Measurements from ENCODE around the gene PRKG2.

DNA sequence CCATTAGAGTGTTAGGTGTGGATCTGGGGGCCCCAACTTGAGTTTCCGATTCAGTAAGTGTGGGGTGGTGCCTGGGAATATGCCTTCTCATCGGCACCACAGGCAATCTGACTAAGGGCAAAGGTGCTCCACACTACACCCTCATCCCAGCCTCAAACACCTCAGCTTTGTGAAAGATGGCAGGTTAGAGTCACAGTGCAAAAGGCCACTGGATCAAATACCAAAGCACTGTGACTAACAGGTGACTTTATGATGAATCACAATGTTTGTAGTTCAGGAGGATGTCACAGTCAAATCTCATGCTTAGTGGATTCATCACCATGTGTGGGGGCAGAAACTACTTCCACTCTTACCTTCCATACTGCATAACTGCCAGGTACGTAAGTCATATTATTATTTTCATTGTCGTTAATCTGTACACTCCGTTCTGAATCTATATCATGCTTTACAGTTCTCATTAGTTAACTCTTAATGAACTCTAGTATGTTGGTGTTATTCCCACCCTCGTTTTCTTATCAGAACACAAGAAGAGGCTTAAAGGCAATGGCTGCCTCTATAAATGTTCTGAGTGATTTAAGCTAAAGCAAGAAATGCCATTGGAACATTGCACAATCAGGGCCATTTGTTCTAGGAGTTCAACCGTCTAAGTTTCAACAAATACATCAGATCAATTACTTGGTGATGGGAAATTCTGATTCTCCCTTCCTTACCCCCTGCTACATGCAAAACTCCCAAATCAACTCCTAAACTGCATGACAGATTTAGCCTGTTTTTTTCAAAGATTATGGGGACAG, 50.2 kb downstream of the PRKG2 start:
- no peak for TF ChIP-seq RAD21 (IDR thresholded peaks at IDR 0.05)
- TF ChIP-seq, protein P1, sequence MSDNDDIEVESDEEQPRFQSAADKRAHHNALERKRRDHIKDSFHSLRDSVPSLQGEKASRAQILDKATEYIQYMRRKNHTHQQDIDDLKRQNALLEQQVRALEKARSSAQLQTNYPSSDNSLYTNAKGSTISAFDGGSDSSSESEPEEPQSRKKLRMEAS (IDR thresholded peaks at IDR 0.05), result no peak
- TF ChIP-seq, protein P2, sequence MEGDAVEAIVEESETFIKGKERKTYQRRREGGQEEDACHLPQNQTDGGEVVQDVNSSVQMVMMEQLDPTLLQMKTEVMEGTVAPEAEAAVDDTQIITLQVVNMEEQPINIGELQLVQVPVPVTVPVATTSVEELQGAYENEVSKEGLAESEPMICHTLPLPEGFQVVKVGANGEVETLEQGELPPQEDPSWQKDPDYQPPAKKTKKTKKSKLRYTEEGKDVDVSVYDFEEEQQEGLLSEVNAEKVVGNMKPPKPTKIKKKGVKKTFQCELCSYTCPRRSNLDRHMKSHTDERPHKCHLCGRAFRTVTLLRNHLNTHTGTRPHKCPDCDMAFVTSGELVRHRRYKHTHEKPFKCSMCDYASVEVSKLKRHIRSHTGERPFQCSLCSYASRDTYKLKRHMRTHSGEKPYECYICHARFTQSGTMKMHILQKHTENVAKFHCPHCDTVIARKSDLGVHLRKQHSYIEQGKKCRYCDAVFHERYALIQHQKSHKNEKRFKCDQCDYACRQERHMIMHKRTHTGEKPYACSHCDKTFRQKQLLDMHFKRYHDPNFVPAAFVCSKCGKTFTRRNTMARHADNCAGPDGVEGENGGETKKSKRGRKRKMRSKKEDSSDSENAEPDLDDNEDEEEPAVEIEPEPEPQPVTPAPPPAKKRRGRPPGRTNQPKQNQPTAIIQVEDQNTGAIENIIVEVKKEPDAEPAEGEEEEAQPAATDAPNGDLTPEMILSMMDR (IDR thresholded peaks at IDR 0.05; ENCODE audit: low read depth, low read length, missing input control), result no peak
- TF ChIP-seq FOXA1 (IDR thresholded peaks at IDR 0.05), result no peak
- no peak for TF ChIP-seq TAF1 (conservative IDR thresholded peaks at IDR 0.05)
- TF ChIP-seq GABPA (IDR thresholded peaks at IDR 0.05 in 1 of 2, conservative IDR thresholded peaks at IDR 0.05 in 1 of 2), result no peak
- TF ChIP-seq EGR1 (IDR thresholded peaks at IDR 0.05; ENCODE audit: low read depth in 2 of 2), result no peak
- TF ChIP-seq, protein P3, sequence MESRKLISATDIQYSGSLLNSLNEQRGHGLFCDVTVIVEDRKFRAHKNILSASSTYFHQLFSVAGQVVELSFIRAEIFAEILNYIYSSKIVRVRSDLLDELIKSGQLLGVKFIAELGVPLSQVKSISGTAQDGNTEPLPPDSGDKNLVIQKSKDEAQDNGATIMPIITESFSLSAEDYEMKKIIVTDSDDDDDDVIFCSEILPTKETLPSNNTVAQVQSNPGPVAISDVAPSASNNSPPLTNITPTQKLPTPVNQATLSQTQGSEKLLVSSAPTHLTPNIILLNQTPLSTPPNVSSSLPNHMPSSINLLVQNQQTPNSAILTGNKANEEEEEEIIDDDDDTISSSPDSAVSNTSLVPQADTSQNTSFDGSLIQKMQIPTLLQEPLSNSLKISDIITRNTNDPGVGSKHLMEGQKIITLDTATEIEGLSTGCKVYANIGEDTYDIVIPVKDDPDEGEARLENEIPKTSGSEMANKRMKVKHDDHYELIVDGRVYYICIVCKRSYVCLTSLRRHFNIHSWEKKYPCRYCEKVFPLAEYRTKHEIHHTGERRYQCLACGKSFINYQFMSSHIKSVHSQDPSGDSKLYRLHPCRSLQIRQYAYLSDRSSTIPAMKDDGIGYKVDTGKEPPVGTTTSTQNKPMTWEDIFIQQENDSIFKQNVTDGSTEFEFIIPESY (IDR thresholded peaks at IDR 0.05), result no peak
- TF ChIP-seq, protein P4, sequence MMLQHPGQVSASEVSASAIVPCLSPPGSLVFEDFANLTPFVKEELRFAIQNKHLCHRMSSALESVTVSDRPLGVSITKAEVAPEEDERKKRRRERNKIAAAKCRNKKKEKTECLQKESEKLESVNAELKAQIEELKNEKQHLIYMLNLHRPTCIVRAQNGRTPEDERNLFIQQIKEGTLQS (IDR thresholded peaks at IDR 0.05), result no peak
- TF ChIP-seq YY1 (IDR thresholded peaks at IDR 0.05), result no peak
- no peak for TF ChIP-seq SP1 (IDR thresholded peaks at IDR 0.05)
- no peak for TF ChIP-seq NR2F2 (IDR thresholded peaks at IDR 0.05)
- TF ChIP-seq, protein P5, sequence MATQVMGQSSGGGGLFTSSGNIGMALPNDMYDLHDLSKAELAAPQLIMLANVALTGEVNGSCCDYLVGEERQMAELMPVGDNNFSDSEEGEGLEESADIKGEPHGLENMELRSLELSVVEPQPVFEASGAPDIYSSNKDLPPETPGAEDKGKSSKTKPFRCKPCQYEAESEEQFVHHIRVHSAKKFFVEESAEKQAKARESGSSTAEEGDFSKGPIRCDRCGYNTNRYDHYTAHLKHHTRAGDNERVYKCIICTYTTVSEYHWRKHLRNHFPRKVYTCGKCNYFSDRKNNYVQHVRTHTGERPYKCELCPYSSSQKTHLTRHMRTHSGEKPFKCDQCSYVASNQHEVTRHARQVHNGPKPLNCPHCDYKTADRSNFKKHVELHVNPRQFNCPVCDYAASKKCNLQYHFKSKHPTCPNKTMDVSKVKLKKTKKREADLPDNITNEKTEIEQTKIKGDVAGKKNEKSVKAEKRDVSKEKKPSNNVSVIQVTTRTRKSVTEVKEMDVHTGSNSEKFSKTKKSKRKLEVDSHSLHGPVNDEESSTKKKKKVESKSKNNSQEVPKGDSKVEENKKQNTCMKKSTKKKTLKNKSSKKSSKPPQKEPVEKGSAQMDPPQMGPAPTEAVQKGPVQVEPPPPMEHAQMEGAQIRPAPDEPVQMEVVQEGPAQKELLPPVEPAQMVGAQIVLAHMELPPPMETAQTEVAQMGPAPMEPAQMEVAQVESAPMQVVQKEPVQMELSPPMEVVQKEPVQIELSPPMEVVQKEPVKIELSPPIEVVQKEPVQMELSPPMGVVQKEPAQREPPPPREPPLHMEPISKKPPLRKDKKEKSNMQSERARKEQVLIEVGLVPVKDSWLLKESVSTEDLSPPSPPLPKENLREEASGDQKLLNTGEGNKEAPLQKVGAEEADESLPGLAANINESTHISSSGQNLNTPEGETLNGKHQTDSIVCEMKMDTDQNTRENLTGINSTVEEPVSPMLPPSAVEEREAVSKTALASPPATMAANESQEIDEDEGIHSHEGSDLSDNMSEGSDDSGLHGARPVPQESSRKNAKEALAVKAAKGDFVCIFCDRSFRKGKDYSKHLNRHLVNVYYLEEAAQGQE (IDR thresholded peaks at IDR 0.05), result no peak
- no peak for TF ChIP-seq HNF4G (IDR thresholded peaks at IDR 0.05)
